Activated T-cell treated with anti-CD3 and anti-CD28 coated beads for 24 hours (primary cell): ENCODE measurements around the gene LAMB4.
"Not testable (repeated sequence)": the region's sequence is repeated elsewhere in the genome, so short reads cannot be mapped to it uniquely, and the experiment has no call there.

ENCODE experiments used
- DNase-seq: peaks from one replicate; pipeline ENCODE4 v3.0.0-alpha.2; 2020; ENCODE audit warnings: low read depth

LAMB4 gene

DNA sequence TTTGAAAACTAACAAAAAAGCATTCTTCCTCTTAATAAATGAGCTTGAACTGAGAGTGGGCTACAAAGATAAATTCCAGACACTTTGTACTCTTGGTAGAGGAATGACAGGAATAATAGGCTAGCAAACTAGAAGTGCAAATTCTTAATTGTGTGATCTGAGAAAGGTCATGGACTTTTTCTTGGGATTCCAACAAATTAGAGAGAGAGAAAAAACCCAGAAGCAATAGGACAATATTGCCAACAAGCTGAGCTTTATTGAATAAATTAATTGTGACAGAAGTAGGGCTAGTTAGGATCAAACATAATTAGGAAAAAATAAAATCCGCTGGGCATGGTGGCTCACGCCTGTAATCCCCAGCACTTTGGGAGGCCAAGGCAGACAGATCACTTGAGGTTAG, 85.8 kb downstream of the LAMB4 start:
- DNase-seq = no peak

GRCh38 chr7:108038986-108039385, 91.2 kb downstream of the LAMB4 start:
- no peak for DNase-seq

GRCh38 chr7:108037741-108038140, 92.4 kb downstream of the LAMB4 start:
- DNase-seq = no peak

- no peak for DNase-seq
These were observed 93.0 kb downstream of the LAMB4 start for GRCh38 chr7:108037140-108037539.

GRCh38 chr7:108034586-108034985, 95.6 kb downstream of the LAMB4 start:
- DNase-seq = no peak

- no peak for DNase-seq
These were observed 96.2 kb downstream of the LAMB4 start for GRCh38 chr7:108033776-108034497.

GRCh38 chr7:108033309-108033708, 96.9 kb downstream of the LAMB4 start:
- not testable (repeated sequence) for DNase-seq

GRCh38 chr7:108030516-108030915, 99.6 kb downstream of the LAMB4 start:
- no peak for DNase-seq

- DNase-seq = no peak
These were observed 101.1 kb downstream of the LAMB4 start for GRCh38 chr7:108029034-108029433.

DNA sequence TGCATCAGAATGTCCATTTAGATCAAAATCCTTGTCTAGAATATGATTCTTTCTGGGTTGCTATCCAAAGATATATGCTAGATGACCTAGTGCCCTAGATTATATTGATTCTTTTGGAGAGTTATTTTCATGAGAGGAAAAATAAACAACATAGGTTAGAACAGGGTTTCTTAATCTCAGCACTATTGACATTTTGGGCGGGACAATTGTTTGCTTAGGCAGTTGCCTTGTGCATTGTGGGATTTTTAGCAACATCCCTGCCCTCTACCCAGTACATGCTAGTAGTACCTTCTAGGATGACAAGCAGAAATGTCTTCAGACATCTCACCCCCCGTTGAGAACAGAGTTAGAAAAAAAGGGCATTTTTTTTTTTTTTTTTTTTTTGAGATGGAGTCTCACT, 102.0 kb downstream of the LAMB4 start:
- no peak for DNase-seq

GRCh38 chr7:108027239-108027638, 102.9 kb downstream of the LAMB4 start:
- no peak for DNase-seq

DNA sequence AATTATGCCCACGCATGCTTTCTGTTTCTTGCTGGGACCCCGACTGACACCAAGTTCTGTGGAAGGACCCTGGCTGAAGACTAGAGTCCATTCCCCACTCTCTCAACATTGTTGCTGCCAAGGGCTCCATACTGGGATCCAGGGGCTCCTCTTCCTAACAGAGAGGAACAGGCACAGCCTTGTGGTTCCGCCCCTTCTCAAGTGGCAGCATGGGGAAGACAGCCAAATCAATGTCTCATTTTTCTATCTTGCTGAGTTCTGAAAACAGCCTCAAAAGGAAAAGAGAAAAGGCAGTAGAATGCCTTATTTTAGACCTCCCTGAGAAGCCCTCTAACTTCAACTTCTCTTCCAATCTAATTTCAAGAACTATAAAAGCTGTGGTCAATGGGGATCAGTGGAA, 103.5 kb downstream of the LAMB4 start:
- DNase-seq = no peak

GRCh38 chr7:108026116-108026515, 104.0 kb downstream of the LAMB4 start:
- no peak for DNase-seq

GRCh38 chr7:108024538-108024937, 105.6 kb downstream of the LAMB4 start:
- DNase-seq = no peak

DNA sequence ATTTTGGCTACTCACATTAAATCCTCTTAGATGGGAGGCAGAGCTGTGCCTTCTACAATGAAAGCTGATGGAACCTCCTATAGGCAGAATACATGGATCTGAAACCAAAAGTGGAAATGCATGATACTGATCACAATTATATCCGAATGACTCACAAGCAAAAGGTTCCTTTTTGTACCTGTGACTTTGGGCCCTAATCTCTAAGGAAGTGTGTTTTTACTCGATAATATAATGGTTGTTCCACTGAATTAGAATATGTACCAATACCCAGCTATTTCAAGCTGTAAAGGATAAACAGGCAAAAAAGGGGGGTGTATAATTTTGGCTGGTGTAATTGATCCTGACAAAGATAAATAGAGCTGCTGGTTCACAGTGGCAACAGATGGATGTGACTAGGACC, 109.6 kb downstream of the LAMB4 start:
- DNase-seq = no peak

DNA sequence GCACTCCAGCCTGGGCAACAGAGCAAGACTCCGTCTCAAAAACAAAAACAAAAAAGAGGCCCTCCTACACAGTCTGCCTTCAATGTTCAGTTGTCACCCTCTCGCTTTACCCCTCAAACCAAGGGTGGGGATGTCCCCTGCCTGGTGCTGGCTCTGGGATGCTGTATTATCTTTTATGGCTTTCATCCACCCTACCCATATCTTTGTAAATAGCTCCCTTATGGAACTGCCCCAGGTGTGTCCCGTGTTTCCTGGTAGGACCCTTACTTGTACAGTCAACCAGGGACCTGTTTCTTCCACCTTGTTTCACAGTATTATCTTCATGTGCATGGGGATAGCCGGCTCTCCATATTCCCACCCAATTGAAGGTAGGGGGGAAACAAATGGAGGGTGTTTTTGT, 111.5 kb downstream of the LAMB4 start:
- no peak for DNase-seq

DNA sequence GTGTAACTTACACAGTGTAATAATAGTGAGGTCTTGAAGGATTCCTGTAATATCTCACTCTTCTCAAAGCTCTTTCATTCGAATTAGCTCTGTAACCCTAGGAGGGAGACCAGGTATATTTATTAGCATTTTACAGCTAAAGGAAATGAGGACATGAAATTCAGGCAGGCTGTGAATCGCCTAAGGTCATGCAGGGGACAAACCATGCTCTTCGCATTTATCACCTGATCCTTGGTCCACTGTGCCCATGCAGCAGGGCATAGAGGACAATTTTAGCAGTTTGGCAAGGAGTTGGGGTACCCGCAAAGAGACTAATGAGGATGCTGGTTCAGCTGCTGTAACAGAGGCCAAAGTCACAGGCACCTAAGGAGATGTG, 112.4 kb downstream of the LAMB4 start:
- DNase-seq = no peak

- no peak for DNase-seq
These were observed 113.1 kb downstream of the LAMB4 start for GRCh38 chr7:108016841-108017775.

GRCh38 chr7:108015740-108016139, 114.4 kb downstream of the LAMB4 start:
- no peak for DNase-seq

DNA sequence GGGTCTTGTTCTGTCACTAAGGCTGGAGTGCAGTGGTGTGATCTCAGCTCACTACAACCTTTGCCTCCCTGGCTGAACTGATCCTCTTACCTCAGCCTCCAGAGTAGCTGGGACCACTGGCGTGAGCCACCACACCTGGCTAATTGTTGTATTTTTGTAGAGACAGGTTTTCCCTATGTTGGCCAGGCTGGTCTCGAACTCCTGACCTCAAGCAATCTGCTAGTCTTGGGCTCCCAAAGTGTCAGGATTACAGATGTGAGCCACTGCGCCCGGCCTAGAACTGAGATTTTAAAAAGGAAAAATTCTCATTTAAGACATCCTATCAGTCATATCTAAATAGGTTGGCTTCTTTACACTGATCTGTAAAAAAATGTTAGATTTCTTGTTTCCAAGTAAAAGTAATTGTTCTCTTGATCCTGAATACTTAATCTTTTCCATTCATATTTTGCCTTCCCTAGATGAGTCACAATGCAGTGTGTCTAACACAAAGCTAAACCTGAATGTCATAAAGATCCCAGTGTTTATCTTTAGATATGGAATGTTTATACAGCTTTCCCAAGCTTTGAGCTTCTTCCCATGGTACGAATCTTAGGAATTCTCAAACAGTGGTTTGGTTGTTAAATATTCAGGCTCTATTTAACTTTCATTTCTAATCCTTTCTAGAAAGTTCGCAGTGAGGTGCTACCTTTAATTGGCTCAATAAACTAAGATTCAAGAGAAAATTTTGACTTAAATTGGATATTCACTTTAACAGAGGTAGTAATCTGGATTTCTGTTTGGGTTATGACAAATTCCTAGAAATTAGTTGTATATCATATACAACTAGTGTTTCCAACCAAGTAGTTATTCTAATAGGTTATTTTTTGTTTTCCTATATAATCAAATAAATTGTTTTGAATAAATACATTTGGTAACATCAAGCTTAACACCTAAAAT, 115.1 kb downstream of the LAMB4 start:
- DNase-seq = no peak

DNA sequence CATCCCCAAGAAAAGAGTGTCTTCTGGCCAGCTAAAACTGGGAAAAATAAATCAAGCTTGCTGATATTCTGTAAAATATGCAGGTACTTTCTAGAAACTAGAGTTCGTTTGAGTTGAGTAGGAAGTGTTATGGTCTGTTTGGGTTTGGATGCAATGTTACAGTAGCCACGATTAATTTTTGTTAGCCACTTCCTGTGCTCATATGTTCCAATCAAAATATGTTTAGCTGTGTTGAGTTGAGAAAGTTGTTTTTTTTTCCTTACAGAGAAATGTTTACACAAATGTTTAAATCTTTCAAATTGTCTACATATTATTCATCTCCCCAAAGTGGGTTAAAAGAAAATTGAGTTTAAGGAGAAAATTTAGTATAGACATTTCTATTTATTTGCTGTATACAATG, 115.9 kb downstream of the LAMB4 start:
- no peak for DNase-seq
